Trophoblast cell (in vitro differentiated cells and primary cell): ENCODE data around the gene DNMT1.
"Not testable (repeated sequence)": the region's sequence is repeated elsewhere in the genome, so short reads cannot be mapped to it uniquely, and the experiment has no call there.

Source experiments
- DNase-seq, 2 donors: peaks; one replicate each; pipeline ENCODE4 v3.0.0-alpha.2; 2016
- H2AFZ ChIP-seq: 2 replicates; pipeline ENCODE4 v1.6.1; 2013; ENCODE audit warnings: low read length, moderate library complexity, mild to moderate bottlenecking; ENCODE audit not compliant: insufficient read depth, poor library complexity
- H2AK5ac ChIP-seq: 2 replicates; pipeline ENCODE4 v1.6.1; 2013; ENCODE audit warnings: mild to moderate bottlenecking, low read length
- H2BK120ac ChIP-seq: 2 replicates; pipeline ENCODE4 v1.6.1; 2013; ENCODE audit warnings: low read length, mild to moderate bottlenecking, moderate library complexity; ENCODE audit not compliant: insufficient read depth, poor library complexity
- H2BK12ac ChIP-seq: 2 replicates; pipeline ENCODE4 v1.6.1; 2013; ENCODE audit warnings: mild to moderate bottlenecking, low read length, moderate library complexity
- H2BK5ac ChIP-seq: 2 replicates; pipeline ENCODE4 v1.6.1; 2013; ENCODE audit warnings: low read length, low read depth, moderate library complexity, mild to moderate bottlenecking; ENCODE audit not compliant: poor library complexity
- H3K14ac ChIP-seq: 2 replicates; pipeline ENCODE4 v1.6.1; 2013; ENCODE audit warnings: mild to moderate bottlenecking, low read length
- H3K18ac ChIP-seq: 2 replicates; pipeline ENCODE4 v1.6.1; 2013; ENCODE audit warnings: mild to moderate bottlenecking, low read length
- H3K23ac ChIP-seq: 2 replicates; pipeline ENCODE4 v1.6.1; 2013; ENCODE audit warnings: low read length
- H3K27ac ChIP-seq: 2 replicates; pipeline ENCODE4 v1.5.1; 2013; ENCODE audit warnings: low read depth, mild to moderate bottlenecking, inconsistent platforms, low read length, moderate library complexity
- H3K27me3 ChIP-seq: 2 replicates; pipeline ENCODE4 v1.6.1; 2013; ENCODE audit warnings: inconsistent platforms, mild to moderate bottlenecking, low read length, moderate library complexity; ENCODE audit not compliant: insufficient read depth
- H3K36me3 ChIP-seq, 2 experiments: 1 replicate in 1 of 2; 2 replicates in 1 of 2; pipeline ENCODE4 v1.6.1; 2013; ENCODE audit warnings: low read length in 2 of 2, mild to moderate bottlenecking in 2 of 2, moderate library complexity in 1 of 2; ENCODE audit not compliant: insufficient read depth in 2 of 2, control insufficient read depth in 1 of 2
- H3K4ac ChIP-seq: 2 replicates; pipeline ENCODE4 v1.6.1; 2013; ENCODE audit warnings: low read depth, mild to moderate bottlenecking, low read length, moderate library complexity
- H3K4me1 ChIP-seq, 2 experiments: 1 replicate in 1 of 2; 2 replicates in 1 of 2; pipeline ENCODE4 v1.6.1; 2013; ENCODE audit warnings: low read length in 2 of 2, mild to moderate bottlenecking in 2 of 2, moderate library complexity in 1 of 2; ENCODE audit not compliant: insufficient read depth in 2 of 2, control insufficient read depth in 1 of 2
- H3K4me2 ChIP-seq: 2 replicates; pipeline ENCODE4 v1.6.1; 2013; ENCODE audit warnings: inconsistent platforms, mild to moderate bottlenecking, low read length, moderate library complexity
- H3K4me3 ChIP-seq: 2 replicates; pipeline ENCODE4 v1.5.1; 2013; ENCODE audit warnings: mild to moderate bottlenecking, low read depth, low read length, inconsistent platforms
- H3K79me1 ChIP-seq: one replicate; pipeline ENCODE4 v1.6.1; 2013; ENCODE audit warnings: low read length
- H3K79me2 ChIP-seq: 2 replicates; pipeline ENCODE4 v1.6.1; 2013; ENCODE audit warnings: low read length, mild to moderate bottlenecking; ENCODE audit not compliant: control insufficient read depth, insufficient read depth, poor library complexity
- H3K9ac ChIP-seq: 2 replicates; pipeline ENCODE4 v1.6.1; 2013; ENCODE audit warnings: mild to moderate bottlenecking, low read length
- H3K9me3 ChIP-seq: 2 replicates; pipeline ENCODE4 v1.6.1; 2013; ENCODE audit warnings: low read depth, mild to moderate bottlenecking, control low read depth, inconsistent platforms, low read length; ENCODE audit not compliant: insufficient read depth
- H4K12ac ChIP-seq: 2 replicates; pipeline ENCODE4 v1.6.1; 2013; ENCODE audit warnings: low read depth, mild to moderate bottlenecking, low read length, moderate library complexity
- H4K8ac ChIP-seq: 2 replicates; pipeline ENCODE4 v1.6.1; 2013; ENCODE audit warnings: low read depth, mild to moderate bottlenecking, low read length, moderate library complexity
- H4K91ac ChIP-seq: one replicate; pipeline ENCODE4 v1.6.1; 2013; ENCODE audit warnings: low read depth, mild to moderate bottlenecking, low read length, moderate library complexity
- WGBS: extraction: QIAGEN DNeasy Blood & Tissue Kit; methylation state at CpG from one replicate; pipeline ENCODE4 v1.1.7; 2013; ENCODE audit warnings: missing lambda C conversion rate; ENCODE audit not compliant: insufficient read length, insufficient coverage; ENCODE audit errors: extremely low coverage; 5-methylcytosine and 5-hydroxymethylcytosine counted together

DNMT1 gene

DNA sequence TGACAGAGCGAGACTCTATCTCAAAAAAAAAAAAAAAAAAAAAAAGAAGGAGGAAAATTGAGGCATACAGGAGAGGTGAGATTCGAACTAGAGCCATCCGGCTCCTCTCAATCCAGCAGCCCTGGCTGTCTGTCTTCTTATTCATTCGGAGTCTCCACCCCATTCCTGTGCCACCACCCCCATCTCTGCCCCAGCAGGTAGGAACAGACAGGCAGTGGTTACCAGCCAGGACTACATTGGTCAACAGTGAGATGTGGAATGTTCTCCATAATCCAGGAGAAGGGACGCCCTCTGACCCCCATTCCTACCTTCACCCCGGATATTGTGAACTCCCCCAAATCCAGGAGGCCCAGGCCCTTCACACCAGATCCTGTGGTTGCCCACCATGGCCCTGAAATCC is 42.9 kb upstream of the DNMT1 start:
- H4K8ac ChIP-seq: no peak overlapping the region
- no peak overlapping the region for H4K91ac ChIP-seq
- no peak overlapping the region for H2BK5ac ChIP-seq
- H3K18ac ChIP-seq: no peak overlapping the region
- no peaks in the 10 kb centered on the region for H3K27me3 ChIP-seq
- H3K79me1 ChIP-seq: no peaks in the 10 kb centered on the region
- no peaks in the 10 kb centered on the region for H3K9me3 ChIP-seq
- H3K79me2 ChIP-seq: no peaks in the 10 kb centered on the region
- WGBS: no CpG with 5 or more reads among the region's 6 CpGs
- H2AK5ac ChIP-seq: no peak overlapping the region
- H3K23ac ChIP-seq: no peak overlapping the region
- no peak overlapping the region for H3K14ac ChIP-seq
- H3K4me3 ChIP-seq: no peak overlapping the region
- H3K36me3 ChIP-seq: no peaks in the 10 kb centered on the region
- no peak overlapping the region for H3K4me2 ChIP-seq
- H4K12ac ChIP-seq: no peak overlapping the region
- no peak overlapping the region for H3K9ac ChIP-seq
- H3K4me1 ChIP-seq: peaks cover 7 to 8% of the 10 kb centered on the region in 2 experiments
- no peak overlapping the region for H3K27ac ChIP-seq
- no peak overlapping the region for H3K4ac ChIP-seq
- H2AFZ ChIP-seq: no peak overlapping the region
- H2BK12ac ChIP-seq: no peak overlapping the region
- no peak overlapping the region for H2BK120ac ChIP-seq
- no peak for DNase-seq

GRCh38 chr19:10235409-10235808 is 40.7 kb upstream of the DNMT1 start:
- not testable (repeated sequence) for H3K23ac ChIP-seq, H2AFZ ChIP-seq, H4K12ac ChIP-seq, H3K4me1 ChIP-seq, H3K27me3 ChIP-seq, H3K9ac ChIP-seq, H2BK12ac ChIP-seq, H4K8ac ChIP-seq, H2BK5ac ChIP-seq, H3K79me2 ChIP-seq, H3K14ac ChIP-seq, H3K4ac ChIP-seq, H2BK120ac ChIP-seq, H3K36me3 ChIP-seq, DNase-seq, H3K4me2 ChIP-seq, H3K27ac ChIP-seq, H4K91ac ChIP-seq, H3K18ac ChIP-seq, H3K9me3 ChIP-seq, H3K79me1 ChIP-seq, H3K4me3 ChIP-seq, H2AK5ac ChIP-seq
- WGBS: no CpG with 5 or more reads among the region's 7 CpGs

- Histone ChIP-seq H3K4me1 (peaks cover 7 to 9% of the 10 kb centered on the region in 2 experiments), H3K9ac (no peak overlapping the region), H2BK120ac (no peak overlapping the region), H3K27ac (no peak overlapping the region), H3K23ac (no peak overlapping the region), H3K4me2 (no peak overlapping the region), H3K79me2 (peaks cover 10% of the 10 kb centered on the region), H4K91ac (no peak overlapping the region), H3K36me3 (no peaks in the 10 kb centered on the region), H3K18ac (no peak overlapping the region), H3K79me1 (peaks cover 10% of the 10 kb centered on the region), H3K4me3 (no peak overlapping the region), H3K27me3 (no peaks in the 10 kb centered on the region), H2BK5ac (no peak overlapping the region), H2AFZ (no peak overlapping the region), H2AK5ac (no peak overlapping the region), H3K9me3 (no peaks in the 10 kb centered on the region), H2BK12ac (no peak overlapping the region), H3K14ac (no peak overlapping the region), H4K12ac (no peak overlapping the region), H4K8ac (no peak overlapping the region), H3K4ac (no peak overlapping the region)
- DNase-seq: no peak
- no CpG with 5 or more reads among the region's 4 CpGs for WGBS
Measured at GRCh38 chr19:10235003-10235402, 40.2 kb upstream of the DNMT1 start.

DNA sequence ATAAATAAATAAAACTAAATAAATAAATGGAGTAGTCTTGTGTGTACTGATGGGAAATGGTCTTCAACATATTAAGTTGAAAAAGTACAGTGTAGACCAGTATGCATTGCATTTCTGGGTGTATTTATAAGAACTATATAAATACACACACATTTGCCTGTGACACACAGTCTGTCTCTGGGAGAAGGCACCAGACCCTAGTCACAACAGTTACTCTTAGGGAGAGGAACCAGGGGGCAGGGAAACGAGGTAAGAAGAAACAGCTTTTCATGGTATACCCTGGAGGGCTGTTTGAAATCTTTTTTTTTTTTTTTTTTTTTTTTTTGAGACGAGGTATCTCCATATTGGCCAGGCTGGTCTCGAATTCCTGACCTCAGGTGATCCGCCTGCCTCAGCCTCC is 39.2 kb upstream of the DNMT1 start:
- peaks cover 10% of the 10 kb centered on the region for H3K79me2 ChIP-seq
- H4K12ac ChIP-seq: no peak overlapping the region
- H3K23ac ChIP-seq: no peak overlapping the region
- H3K79me1 ChIP-seq: peaks cover 10% of the 10 kb centered on the region
- no peak overlapping the region for H2AFZ ChIP-seq
- no peak overlapping the region for H4K8ac ChIP-seq
- no peak overlapping the region for H3K4me2 ChIP-seq
- no peak for DNase-seq
- no peaks in the 10 kb centered on the region for H3K27me3 ChIP-seq
- no peak overlapping the region for H3K9ac ChIP-seq
- no peak overlapping the region for H2BK120ac ChIP-seq
- H2BK12ac ChIP-seq: no peak overlapping the region
- peaks cover 11 to 13% of the 10 kb centered on the region in 2 experiments for H3K4me1 ChIP-seq
- H3K14ac ChIP-seq: no peak overlapping the region
- H3K4ac ChIP-seq: no peak overlapping the region
- no peaks in the 10 kb centered on the region for H3K9me3 ChIP-seq
- H2AK5ac ChIP-seq: no peak overlapping the region
- H3K27ac ChIP-seq: no peak overlapping the region
- no peaks in the 10 kb centered on the region for H3K36me3 ChIP-seq
- no CpG with 5 or more reads among the region's 4 CpGs for WGBS
- no peak overlapping the region for H2BK5ac ChIP-seq
- H3K4me3 ChIP-seq: no peak overlapping the region
- no peak overlapping the region for H3K18ac ChIP-seq
- no peak overlapping the region for H4K91ac ChIP-seq
